Trophoblast cell (in vitro differentiated cells and primary cell): ENCODE results near the gene DLEU7.

Source experiments
- DNase-seq, 2 donors: peaks; one replicate each; pipeline ENCODE4 v3.0.0-alpha.2; 2016
- H2AFZ ChIP-seq: 2 replicates; pipeline ENCODE4 v1.6.1; 2013; ENCODE audit warnings: low read length, moderate library complexity, mild to moderate bottlenecking; ENCODE audit not compliant: insufficient read depth, poor library complexity
- H2AK5ac ChIP-seq: 2 replicates; pipeline ENCODE4 v1.6.1; 2013; ENCODE audit warnings: mild to moderate bottlenecking, low read length
- H2BK120ac ChIP-seq: 2 replicates; pipeline ENCODE4 v1.6.1; 2013; ENCODE audit warnings: low read length, mild to moderate bottlenecking, moderate library complexity; ENCODE audit not compliant: insufficient read depth, poor library complexity
- H2BK12ac ChIP-seq: 2 replicates; pipeline ENCODE4 v1.6.1; 2013; ENCODE audit warnings: mild to moderate bottlenecking, low read length, moderate library complexity
- H2BK5ac ChIP-seq: 2 replicates; pipeline ENCODE4 v1.6.1; 2013; ENCODE audit warnings: low read length, low read depth, moderate library complexity, mild to moderate bottlenecking; ENCODE audit not compliant: poor library complexity
- H3K14ac ChIP-seq: 2 replicates; pipeline ENCODE4 v1.6.1; 2013; ENCODE audit warnings: mild to moderate bottlenecking, low read length
- H3K18ac ChIP-seq: 2 replicates; pipeline ENCODE4 v1.6.1; 2013; ENCODE audit warnings: mild to moderate bottlenecking, low read length
- H3K23ac ChIP-seq: 2 replicates; pipeline ENCODE4 v1.6.1; 2013; ENCODE audit warnings: low read length
- H3K27ac ChIP-seq: 2 replicates; pipeline ENCODE4 v1.5.1; 2013; ENCODE audit warnings: low read depth, mild to moderate bottlenecking, inconsistent platforms, low read length, moderate library complexity
- H3K27me3 ChIP-seq: 2 replicates; pipeline ENCODE4 v1.6.1; 2013; ENCODE audit warnings: inconsistent platforms, mild to moderate bottlenecking, low read length, moderate library complexity; ENCODE audit not compliant: insufficient read depth
- H3K36me3 ChIP-seq, 2 experiments: 1 replicate in 1 of 2; 2 replicates in 1 of 2; pipeline ENCODE4 v1.6.1; 2013; ENCODE audit warnings: low read length in 2 of 2, mild to moderate bottlenecking in 2 of 2, moderate library complexity in 1 of 2; ENCODE audit not compliant: insufficient read depth in 2 of 2, control insufficient read depth in 1 of 2
- H3K4ac ChIP-seq: 2 replicates; pipeline ENCODE4 v1.6.1; 2013; ENCODE audit warnings: low read depth, mild to moderate bottlenecking, low read length, moderate library complexity
- H3K4me1 ChIP-seq, 2 experiments: 1 replicate in 1 of 2; 2 replicates in 1 of 2; pipeline ENCODE4 v1.6.1; 2013; ENCODE audit warnings: low read length in 2 of 2, mild to moderate bottlenecking in 2 of 2, moderate library complexity in 1 of 2; ENCODE audit not compliant: insufficient read depth in 2 of 2, control insufficient read depth in 1 of 2
- H3K4me2 ChIP-seq: 2 replicates; pipeline ENCODE4 v1.6.1; 2013; ENCODE audit warnings: inconsistent platforms, mild to moderate bottlenecking, low read length, moderate library complexity
- H3K4me3 ChIP-seq: 2 replicates; pipeline ENCODE4 v1.5.1; 2013; ENCODE audit warnings: mild to moderate bottlenecking, low read depth, low read length, inconsistent platforms
- H3K79me1 ChIP-seq: one replicate; pipeline ENCODE4 v1.6.1; 2013; ENCODE audit warnings: low read length
- H3K79me2 ChIP-seq: 2 replicates; pipeline ENCODE4 v1.6.1; 2013; ENCODE audit warnings: low read length, mild to moderate bottlenecking; ENCODE audit not compliant: control insufficient read depth, insufficient read depth, poor library complexity
- H3K9ac ChIP-seq: 2 replicates; pipeline ENCODE4 v1.6.1; 2013; ENCODE audit warnings: mild to moderate bottlenecking, low read length
- H3K9me3 ChIP-seq: 2 replicates; pipeline ENCODE4 v1.6.1; 2013; ENCODE audit warnings: low read depth, mild to moderate bottlenecking, control low read depth, inconsistent platforms, low read length; ENCODE audit not compliant: insufficient read depth
- H4K12ac ChIP-seq: 2 replicates; pipeline ENCODE4 v1.6.1; 2013; ENCODE audit warnings: low read depth, mild to moderate bottlenecking, low read length, moderate library complexity
- H4K8ac ChIP-seq: 2 replicates; pipeline ENCODE4 v1.6.1; 2013; ENCODE audit warnings: low read depth, mild to moderate bottlenecking, low read length, moderate library complexity
- H4K91ac ChIP-seq: one replicate; pipeline ENCODE4 v1.6.1; 2013; ENCODE audit warnings: low read depth, mild to moderate bottlenecking, low read length, moderate library complexity
- WGBS: extraction: QIAGEN DNeasy Blood & Tissue Kit; methylation state at CpG from one replicate; pipeline ENCODE4 v1.1.7; 2013; ENCODE audit warnings: missing lambda C conversion rate; ENCODE audit not compliant: insufficient read length, insufficient coverage; ENCODE audit errors: extremely low coverage; 5-methylcytosine and 5-hydroxymethylcytosine counted together

Gene DLEU7

DNA sequence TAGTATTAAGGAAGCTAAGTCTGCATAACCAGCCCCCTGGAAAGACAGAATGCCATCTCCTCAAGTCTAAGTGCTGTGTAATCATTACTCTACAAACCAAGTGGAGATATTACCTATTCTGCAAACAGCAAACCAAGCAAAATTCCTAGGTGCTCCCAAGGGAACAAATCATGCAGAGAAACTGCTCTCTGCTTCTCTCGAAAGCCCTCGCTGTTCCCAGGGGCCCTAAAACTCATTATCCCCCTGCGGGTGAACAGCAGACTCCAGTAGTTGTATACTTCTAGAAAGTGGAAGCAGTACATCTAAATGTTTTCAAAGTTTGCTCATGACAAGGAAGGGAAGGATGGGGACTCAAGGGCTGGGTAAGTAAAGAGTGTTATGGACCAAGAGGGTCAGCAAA lies 3.2 kb downstream of the DLEU7 start:
- H2BK12ac ChIP-seq = no peak overlapping the region
- H4K8ac ChIP-seq = no peak overlapping the region
- H3K9me3 ChIP-seq = peaks cover 2% of the 10 kb centered on the region
- no peaks in the 10 kb centered on the region for H3K79me2 ChIP-seq
- no peak overlapping the region for H2BK120ac ChIP-seq
- H3K4ac ChIP-seq = no peak overlapping the region
- H3K27me3 ChIP-seq = peaks cover 20% of the 10 kb centered on the region
- H2AFZ ChIP-seq = no peak overlapping the region
- H3K79me1 ChIP-seq = no peaks in the 10 kb centered on the region
- H3K9ac ChIP-seq = no peak overlapping the region
- no peak overlapping the region for H2BK5ac ChIP-seq
- H3K4me1 ChIP-seq = peaks cover 9% of the 10 kb centered on the region in 2 experiments
- H4K91ac ChIP-seq = no peak overlapping the region
- no peak overlapping the region for H3K14ac ChIP-seq
- no peak overlapping the region for H4K12ac ChIP-seq
- no peak for DNase-seq
- no peak overlapping the region for H3K23ac ChIP-seq
- H3K4me2 ChIP-seq = no peak overlapping the region
- H3K18ac ChIP-seq = no peak overlapping the region
- H2AK5ac ChIP-seq = no peak overlapping the region
- no CpG with 5 or more reads among the region's 3 CpGs for WGBS
- no peak overlapping the region for H3K27ac ChIP-seq
- H3K4me3 ChIP-seq = no peak overlapping the region
- no peaks in the 10 kb centered on the region for H3K36me3 ChIP-seq

DNA sequence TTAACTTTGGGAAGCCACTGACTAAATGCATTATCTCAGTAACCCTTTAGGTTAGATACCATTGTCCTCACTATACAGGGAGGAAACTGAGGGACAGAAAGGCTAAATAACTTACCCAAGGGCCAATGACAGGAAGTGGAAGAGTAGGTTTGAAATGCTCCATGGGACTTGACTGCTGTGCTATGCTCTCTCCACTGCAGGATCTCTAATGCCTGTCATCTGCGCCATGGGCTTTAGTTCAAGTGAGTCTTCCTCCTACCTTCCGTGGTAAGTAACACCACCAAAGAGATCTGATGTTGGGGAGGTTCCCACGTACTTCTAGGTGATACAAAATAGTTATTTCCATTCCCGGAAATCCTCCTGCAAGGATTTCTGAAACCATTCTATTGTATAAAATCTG lies 3.7 kb downstream of the DLEU7 start:
- Histone ChIP-seq H3K14ac (no peak overlapping the region), H3K79me1 (no peaks in the 10 kb centered on the region), H4K12ac (no peak overlapping the region), H2BK12ac (no peak overlapping the region), H3K36me3 (no peaks in the 10 kb centered on the region), H3K27ac (no peak overlapping the region), H4K91ac (no peak overlapping the region), H4K8ac (no peak overlapping the region), H2AFZ (no peak overlapping the region), H3K9ac (no peak overlapping the region), H3K4me1 (peaks cover 9% of the 10 kb centered on the region in 2 experiments), H3K27me3 (peaks cover 20% of the 10 kb centered on the region), H2BK5ac (no peak overlapping the region), H2AK5ac (no peak overlapping the region), H3K79me2 (no peaks in the 10 kb centered on the region), H3K4ac (no peak overlapping the region), H3K23ac (no peak overlapping the region), H3K18ac (no peak overlapping the region), H3K4me2 (no peak overlapping the region), H3K4me3 (no peak overlapping the region), H2BK120ac (no peak overlapping the region), H3K9me3 (peaks cover 2% of the 10 kb centered on the region)
- WGBS = no CpG with 5 or more reads among the region's 4 CpGs
- no peak for DNase-seq

DNA sequence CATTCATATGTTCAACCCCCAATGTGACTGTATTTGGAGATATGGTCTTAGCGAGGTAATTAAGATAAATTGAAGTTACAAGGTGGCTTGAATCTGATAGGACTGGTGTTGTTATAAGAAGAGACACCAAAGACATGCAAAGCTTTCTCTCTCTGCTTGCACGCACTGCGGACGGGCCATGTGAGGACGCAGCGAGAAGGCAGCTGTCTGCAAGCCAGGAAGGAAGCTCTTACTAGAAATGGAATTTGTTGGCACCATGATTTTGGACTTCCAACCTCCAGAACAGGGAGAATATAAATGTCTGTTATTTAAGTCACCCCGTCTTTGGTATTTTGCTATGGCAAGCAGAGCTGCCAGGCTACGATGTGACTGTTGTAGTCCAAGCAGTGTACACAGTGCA lies 4.8 kb downstream of the DLEU7 start:
- H3K4me2 ChIP-seq = no peak overlapping the region

DNA sequence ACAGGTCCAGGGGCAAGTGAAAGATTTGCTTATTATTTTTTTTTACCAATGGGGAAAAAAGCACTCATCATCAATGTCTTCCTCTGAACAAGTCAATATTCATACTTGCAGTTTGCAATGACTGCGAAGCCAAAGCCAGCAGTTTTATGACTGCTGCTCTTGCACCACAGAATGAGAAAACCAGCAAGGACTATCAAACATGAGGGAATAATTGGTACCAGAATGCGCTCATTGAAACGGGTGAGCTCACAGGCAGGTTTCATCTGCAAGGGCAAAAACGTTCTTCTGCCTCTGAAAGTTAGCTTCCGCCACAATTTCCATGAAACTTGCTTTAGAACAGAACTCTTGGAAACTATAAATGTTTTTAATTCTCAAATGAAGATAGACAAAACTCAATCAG lies 5.5 kb downstream of the DLEU7 start:
- H3K14ac ChIP-seq = no peak overlapping the region
- H3K4me3 ChIP-seq = no peak overlapping the region
- H3K79me2 ChIP-seq = no peaks in the 10 kb centered on the region
- H4K91ac ChIP-seq = no peak overlapping the region
- no peak for DNase-seq
- no peaks in the 10 kb centered on the region for H3K36me3 ChIP-seq
- no peak overlapping the region for H2BK5ac ChIP-seq
- H3K23ac ChIP-seq = no peak overlapping the region
- no peaks in the 10 kb centered on the region for H3K79me1 ChIP-seq
- no peak overlapping the region for H3K4ac ChIP-seq
- H3K4me1 ChIP-seq = peaks cover 2% of the 10 kb centered on the region in 2 experiments
- no peak overlapping the region for H3K27ac ChIP-seq
- H3K9me3 ChIP-seq = peaks cover 2% of the 10 kb centered on the region
- no peak overlapping the region for H2BK12ac ChIP-seq
- no peak overlapping the region for H2AFZ ChIP-seq
- no peak overlapping the region for H3K4me2 ChIP-seq
- no peak overlapping the region for H3K9ac ChIP-seq
- H2BK120ac ChIP-seq = no peak overlapping the region
- no CpG with 5 or more reads among the region's 5 CpGs for WGBS
- peaks cover 5% of the 10 kb centered on the region for H3K27me3 ChIP-seq
- H4K8ac ChIP-seq = no peak overlapping the region
- no peak overlapping the region for H3K18ac ChIP-seq
- no peak overlapping the region for H4K12ac ChIP-seq
- H2AK5ac ChIP-seq = no peak overlapping the region

More for the DNA sequence above, 4.8 kb downstream of the DLEU7 start:
- Histone ChIP-seq H4K91ac (no peak overlapping the region), H3K79me2 (no peaks in the 10 kb centered on the region), H2BK120ac (no peak overlapping the region), H3K9me3 (peaks cover 2% of the 10 kb centered on the region), H2AFZ (no peak overlapping the region), H2BK12ac (no peak overlapping the region), H3K36me3 (no peaks in the 10 kb centered on the region), H3K4ac (no peak overlapping the region), H2BK5ac (no peak overlapping the region), H3K4me1 (peaks cover 7 to 9% of the 10 kb centered on the region in 2 experiments), H3K79me1 (no peaks in the 10 kb centered on the region), H3K27me3 (peaks cover 11% of the 10 kb centered on the region), H2AK5ac (no peak overlapping the region), H4K12ac (no peak overlapping the region), H3K4me3 (no peak overlapping the region), H3K18ac (no peak overlapping the region), H3K9ac (no peak overlapping the region), H3K27ac (no peak overlapping the region), H3K23ac (no peak overlapping the region), H4K8ac (no peak overlapping the region), H3K14ac (no peak overlapping the region)
- DNase-seq = no peak
- no CpG with 5 or more reads among the region's 8 CpGs for WGBS
